K562 (cell line): ENCODE data around the gene BCAM.

Source experiments
- CHAMP1 ChIP-seq: fragments of 450-650 bp; IDR thresholded peaks from 2 replicates; pipeline ENCODE4 v1.6.1; 2016; ENCODE audit warnings: mild to moderate bottlenecking
- CREB1 ChIP-seq, 2 experiments: sonication (generic) in 1 of 2; formaldehyde crosslinking in 1 of 2; IDR thresholded peaks; 2 replicates each; pipeline versions ENCODE4 v1.6.1 to v1.8.0; 2012 to 2022; ENCODE audit warnings: inconsistent platforms in 1 of 2, mild to moderate bottlenecking in 1 of 2, missing genetic modification reagents in 1 of 2, moderate library complexity in 1 of 2
- CTCFL ChIP-seq: IDR thresholded peaks from 2 replicates; pipeline ENCODE4 v1.6.1; 2011; ENCODE audit warnings: borderline replicate concordance, low read depth, mild to moderate bottlenecking, moderate library complexity, low read length; ENCODE audit not compliant: insufficient read depth, poor library complexity, severe bottlenecking
- JUNB ChIP-seq: fragments of 450-650 bp; formaldehyde crosslinking; conservative IDR thresholded peaks from 2 replicates; pipeline ENCODE4 v1.4.0; 2020; ENCODE audit warnings: mild to moderate bottlenecking
- MED1 ChIP-seq: sonication (generic); formaldehyde crosslinking; IDR thresholded peaks from 2 replicates; pipeline ENCODE4 v1.8.1; 2023; ENCODE audit warnings: missing genetic modification reagents, borderline replicate concordance
- NCOA2 ChIP-seq, 2 experiments: fragments of 450-650 bp; IDR thresholded peaks; 2 replicates each; pipeline ENCODE4 v1.6.1; 2018; ENCODE audit warnings: mild to moderate bottlenecking in 2 of 2, moderate library complexity in 1 of 2; ENCODE audit not compliant: partially characterized antibody in 2 of 2
- POLR2A ChIP-seq: fragments of 450-650 bp; conservative IDR thresholded peaks from 2 replicates; pipeline ENCODE4 v1.6.1; 2016
- SRSF9 ChIP-seq: fragments of 200-400 bp; formaldehyde crosslinking; IDR thresholded peaks from 2 replicates; pipeline ENCODE4 v1.6.1; 2017; ENCODE audit warnings: low read depth, low read length, borderline replicate concordance
- ZNF347 ChIP-seq: fragments of 450-650 bp; formaldehyde crosslinking; IDR thresholded peaks from 2 replicates; pipeline ENCODE4 v1.4.0; 2020; ENCODE audit warnings: low read depth, mild to moderate bottlenecking, moderate library complexity
- ZNF609 ChIP-seq: sonication (generic); formaldehyde crosslinking; IDR thresholded peaks from 2 replicates; pipeline ENCODE4 v1.8.1; 2023; ENCODE audit warnings: missing genetic modification reagents, mild to moderate bottlenecking, borderline replicate concordance
- ZZZ3 ChIP-seq: fragments of 450-650 bp; IDR thresholded peaks from 2 replicates; pipeline ENCODE4 v1.6.1; 2016; ENCODE audit warnings: antibody characterized with exemption, mild to moderate bottlenecking, moderate library complexity
- TF ChIP-seq, protein P1 (sequence below), 2 experiments: fragments of 450-650 bp; formaldehyde crosslinking in 1 of 2; IDR thresholded peaks; 2 replicates each; pipeline versions ENCODE4 v1.4.0 to v1.6.1; 2014 to 2020; ENCODE audit warnings: mild to moderate bottlenecking in 2 of 2, borderline replicate concordance in 1 of 2, low read depth in 1 of 2
- TF ChIP-seq, protein P2 (sequence below): fragments of 450-650 bp; formaldehyde crosslinking; IDR thresholded peaks from 2 replicates; pipeline ENCODE4 v1.4.0; 2022; ENCODE audit warnings: mild to moderate bottlenecking, moderate library complexity

DNA sequence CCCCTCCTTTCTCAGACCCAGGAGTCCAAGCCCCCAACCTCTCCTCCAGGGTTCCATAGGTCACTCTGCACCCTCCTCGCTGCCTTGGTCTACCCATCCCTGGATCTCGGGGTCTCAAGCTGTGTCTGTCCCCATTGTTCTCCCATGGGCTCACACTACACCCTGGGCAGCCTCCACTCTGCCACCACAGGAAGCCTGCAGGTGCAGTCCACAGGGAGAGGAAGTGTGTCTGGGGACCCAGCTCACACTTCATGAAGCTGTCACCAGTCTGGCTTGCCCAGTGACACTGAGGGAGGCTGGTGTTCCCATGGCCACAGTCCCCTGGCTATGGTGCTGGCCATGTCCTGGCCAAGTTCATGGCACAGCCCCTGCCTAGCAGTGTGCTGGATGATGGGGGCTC, 42.5 kb downstream of the BCAM start:
- TF ChIP-seq SRSF9 (no peak), ZZZ3 (no peak), CTCFL (no peak), ZNF347 (CRISPR knock-in tag) (no peak), ZNF609 (CRISPR knock-in tag) (no peak), NCOA2 (IDR thresholded peaks at IDR 0.05; ENCODE audit: partially characterized antibody in 2 of 2) (no peak), POLR2A (no peak), CHAMP1 (no peak), MED1 (CRISPR knock-in tag) (no peak), CREB1 (IDR thresholded peaks at IDR 0.05) (no peak), CREB1 (CRISPR knock-in tag; IDR thresholded peaks at IDR 0.05) (no peak), JUNB (CRISPR knock-in tag) (no peak)
- TF ChIP-seq, protein P1, sequence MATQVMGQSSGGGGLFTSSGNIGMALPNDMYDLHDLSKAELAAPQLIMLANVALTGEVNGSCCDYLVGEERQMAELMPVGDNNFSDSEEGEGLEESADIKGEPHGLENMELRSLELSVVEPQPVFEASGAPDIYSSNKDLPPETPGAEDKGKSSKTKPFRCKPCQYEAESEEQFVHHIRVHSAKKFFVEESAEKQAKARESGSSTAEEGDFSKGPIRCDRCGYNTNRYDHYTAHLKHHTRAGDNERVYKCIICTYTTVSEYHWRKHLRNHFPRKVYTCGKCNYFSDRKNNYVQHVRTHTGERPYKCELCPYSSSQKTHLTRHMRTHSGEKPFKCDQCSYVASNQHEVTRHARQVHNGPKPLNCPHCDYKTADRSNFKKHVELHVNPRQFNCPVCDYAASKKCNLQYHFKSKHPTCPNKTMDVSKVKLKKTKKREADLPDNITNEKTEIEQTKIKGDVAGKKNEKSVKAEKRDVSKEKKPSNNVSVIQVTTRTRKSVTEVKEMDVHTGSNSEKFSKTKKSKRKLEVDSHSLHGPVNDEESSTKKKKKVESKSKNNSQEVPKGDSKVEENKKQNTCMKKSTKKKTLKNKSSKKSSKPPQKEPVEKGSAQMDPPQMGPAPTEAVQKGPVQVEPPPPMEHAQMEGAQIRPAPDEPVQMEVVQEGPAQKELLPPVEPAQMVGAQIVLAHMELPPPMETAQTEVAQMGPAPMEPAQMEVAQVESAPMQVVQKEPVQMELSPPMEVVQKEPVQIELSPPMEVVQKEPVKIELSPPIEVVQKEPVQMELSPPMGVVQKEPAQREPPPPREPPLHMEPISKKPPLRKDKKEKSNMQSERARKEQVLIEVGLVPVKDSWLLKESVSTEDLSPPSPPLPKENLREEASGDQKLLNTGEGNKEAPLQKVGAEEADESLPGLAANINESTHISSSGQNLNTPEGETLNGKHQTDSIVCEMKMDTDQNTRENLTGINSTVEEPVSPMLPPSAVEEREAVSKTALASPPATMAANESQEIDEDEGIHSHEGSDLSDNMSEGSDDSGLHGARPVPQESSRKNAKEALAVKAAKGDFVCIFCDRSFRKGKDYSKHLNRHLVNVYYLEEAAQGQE (IDR thresholded peaks at IDR 0.05; ENCODE audit: borderline replicate concordance) = no peak
- TF ChIP-seq, protein P1 (CRISPR knock-in tag; IDR thresholded peaks at IDR 0.05; ENCODE audit: low read depth) = no peak
- TF ChIP-seq, protein P2, sequence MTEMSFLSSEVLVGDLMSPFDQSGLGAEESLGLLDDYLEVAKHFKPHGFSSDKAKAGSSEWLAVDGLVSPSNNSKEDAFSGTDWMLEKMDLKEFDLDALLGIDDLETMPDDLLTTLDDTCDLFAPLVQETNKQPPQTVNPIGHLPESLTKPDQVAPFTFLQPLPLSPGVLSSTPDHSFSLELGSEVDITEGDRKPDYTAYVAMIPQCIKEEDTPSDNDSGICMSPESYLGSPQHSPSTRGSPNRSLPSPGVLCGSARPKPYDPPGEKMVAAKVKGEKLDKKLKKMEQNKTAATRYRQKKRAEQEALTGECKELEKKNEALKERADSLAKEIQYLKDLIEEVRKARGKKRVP (CRISPR knock-in tag) = no peak
